ENCODE results near the gene FDXACB1.
A peak's percentile ranks its signal among the peaks of the same experiment; 100 is the strongest.

DNA sequence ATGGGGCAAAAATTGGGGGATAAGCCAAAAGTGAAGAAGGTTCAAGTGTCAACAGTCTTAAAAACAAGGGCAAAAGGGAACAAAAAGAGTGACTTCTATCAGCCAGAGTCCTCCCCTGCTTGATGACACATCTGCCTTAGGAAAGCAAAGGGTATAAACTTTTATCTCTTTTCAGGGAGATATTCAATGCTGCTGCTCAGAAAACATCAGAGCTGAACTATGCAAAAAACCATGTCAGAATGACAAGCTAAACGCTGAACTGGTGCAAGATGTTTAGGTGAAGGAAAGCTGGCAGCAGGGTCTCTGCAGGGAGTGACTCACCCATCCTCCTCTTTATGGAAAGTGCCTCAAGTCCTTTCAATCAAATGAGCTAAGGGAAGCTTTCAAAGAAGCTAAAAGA, 32.3 kb downstream of the FDXACB1 start:
- TF ChIP-seq, protein P1, sequence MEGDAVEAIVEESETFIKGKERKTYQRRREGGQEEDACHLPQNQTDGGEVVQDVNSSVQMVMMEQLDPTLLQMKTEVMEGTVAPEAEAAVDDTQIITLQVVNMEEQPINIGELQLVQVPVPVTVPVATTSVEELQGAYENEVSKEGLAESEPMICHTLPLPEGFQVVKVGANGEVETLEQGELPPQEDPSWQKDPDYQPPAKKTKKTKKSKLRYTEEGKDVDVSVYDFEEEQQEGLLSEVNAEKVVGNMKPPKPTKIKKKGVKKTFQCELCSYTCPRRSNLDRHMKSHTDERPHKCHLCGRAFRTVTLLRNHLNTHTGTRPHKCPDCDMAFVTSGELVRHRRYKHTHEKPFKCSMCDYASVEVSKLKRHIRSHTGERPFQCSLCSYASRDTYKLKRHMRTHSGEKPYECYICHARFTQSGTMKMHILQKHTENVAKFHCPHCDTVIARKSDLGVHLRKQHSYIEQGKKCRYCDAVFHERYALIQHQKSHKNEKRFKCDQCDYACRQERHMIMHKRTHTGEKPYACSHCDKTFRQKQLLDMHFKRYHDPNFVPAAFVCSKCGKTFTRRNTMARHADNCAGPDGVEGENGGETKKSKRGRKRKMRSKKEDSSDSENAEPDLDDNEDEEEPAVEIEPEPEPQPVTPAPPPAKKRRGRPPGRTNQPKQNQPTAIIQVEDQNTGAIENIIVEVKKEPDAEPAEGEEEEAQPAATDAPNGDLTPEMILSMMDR (conservative IDR thresholded peaks at IDR 0.05; ENCODE audit: low read depth, low read length): no peak
- no peak for TF ChIP-seq SMC3 (IDR thresholded peaks at IDR 0.05; ENCODE audit: low read depth, low read length)
- TF ChIP-seq POLR2A (IDR thresholded peaks at IDR 0.05; ENCODE audit: low read depth, low read length): no peak
- TF ChIP-seq RFX5 (IDR thresholded peaks at IDR 0.05; ENCODE audit: low read depth, low read length): no peak
- no peak for TF ChIP-seq RCOR1 (IDR thresholded peaks at IDR 0.05; ENCODE audit: insufficient replicate concordance, low read length)
- TF ChIP-seq MAZ (IDR thresholded peaks at IDR 0.05; ENCODE audit: borderline replicate concordance, low read depth, low read length): no peak
- no peak for TF ChIP-seq BHLHE40 (IDR thresholded peaks at IDR 0.05; ENCODE audit: low read depth, low read length)
- no peak for TF ChIP-seq MXI1 (IDR thresholded peaks at IDR 0.05; ENCODE audit: borderline replicate concordance, low read depth, low read length)
- TF ChIP-seq MAFK (IDR thresholded peaks at IDR 0.05; ENCODE audit: low read depth, low read length): peak; percentile 30; the same call in 1 of the 2 replicates
- TF ChIP-seq, protein P2, sequence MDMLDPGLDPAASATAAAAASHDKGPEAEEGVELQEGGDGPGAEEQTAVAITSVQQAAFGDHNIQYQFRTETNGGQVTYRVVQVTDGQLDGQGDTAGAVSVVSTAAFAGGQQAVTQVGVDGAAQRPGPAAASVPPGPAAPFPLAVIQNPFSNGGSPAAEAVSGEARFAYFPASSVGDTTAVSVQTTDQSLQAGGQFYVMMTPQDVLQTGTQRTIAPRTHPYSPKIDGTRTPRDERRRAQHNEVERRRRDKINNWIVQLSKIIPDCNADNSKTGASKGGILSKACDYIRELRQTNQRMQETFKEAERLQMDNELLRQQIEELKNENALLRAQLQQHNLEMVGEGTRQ (IDR thresholded peaks at IDR 0.05; ENCODE audit: low read depth, low read length): no peak
